DND-41 (cell line): ENCODE results near the gene SLC39A10.
"Not testable (repeated sequence)": the region's sequence is repeated elsewhere in the genome, so short reads cannot be mapped to it uniquely, and the experiment has no call there.

Experiments used
- ATAC-seq: fragments of 200-7000 bp; cut with Tn5 transposase; 3 replicates; pipeline ENCODE4 v1.9.1; 2021; ENCODE audit warnings: low read depth; ENCODE audit not compliant: insufficient read depth
- DNase-seq: peaks from one replicate; pipeline ENCODE4 v3.0.0-alpha.2; 2020
- H2AFZ ChIP-seq: 2 replicates; pipeline ENCODE4 v1.6.0; 2012; ENCODE audit warnings: low read depth, low read length
- H3K27ac ChIP-seq: 2 replicates; pipeline ENCODE4 v1.5.1; 2012; ENCODE audit warnings: low read length, inconsistent platforms
- H3K27me3 ChIP-seq: fragments of 200-600 bp; sonication (generic); 2 replicates; pipeline ENCODE4 v1.6.0; 2012; ENCODE audit warnings: low read length, mild to moderate bottlenecking, inconsistent platforms; ENCODE audit not compliant: insufficient read depth, poor library complexity
- H3K36me3 ChIP-seq: 2 replicates; pipeline ENCODE4 v1.5.1; 2012; ENCODE audit warnings: low read length, inconsistent platforms; ENCODE audit not compliant: insufficient read depth
- H3K4me1 ChIP-seq: 2 replicates; pipeline ENCODE4 v1.5.1; 2012; ENCODE audit warnings: mild to moderate bottlenecking, low read length; ENCODE audit not compliant: insufficient read depth
- H3K4me2 ChIP-seq: 2 replicates; pipeline ENCODE4 v1.6.0; 2012; ENCODE audit warnings: mild to moderate bottlenecking, moderate library complexity, low read length, inconsistent platforms; ENCODE audit not compliant: insufficient read depth
- H3K4me3 ChIP-seq, 2 experiments: fragments of 200-600 bp in 1 of 2; shearing (Covaris generic) in 1 of 2; 2 replicates each; pipeline ENCODE4 v1.5.1; 2012 to 2016; ENCODE audit warnings: inconsistent platforms in 2 of 2, low read length in 2 of 2, mild to moderate bottlenecking in 2 of 2, low read depth in 1 of 2, moderate library complexity in 1 of 2
- H3K79me2 ChIP-seq: 2 replicates; pipeline ENCODE4 v1.6.0; 2012; ENCODE audit warnings: low read length, inconsistent platforms; ENCODE audit not compliant: insufficient read depth
- H3K9ac ChIP-seq: 2 replicates; pipeline ENCODE4 v1.6.0; 2012; ENCODE audit warnings: low read depth, mild to moderate bottlenecking, inconsistent platforms, low read length, moderate library complexity
- H3K9me3 ChIP-seq: 2 replicates; pipeline ENCODE4 v1.5.1; 2012; ENCODE audit warnings: low read length, moderate library complexity, mild to moderate bottlenecking, inconsistent platforms; ENCODE audit not compliant: insufficient read depth, severe bottlenecking
- H4K20me1 ChIP-seq: 2 replicates; pipeline ENCODE4 v1.6.0; 2012; ENCODE audit warnings: low read length; ENCODE audit not compliant: insufficient read depth
- EZH2 ChIP-seq: IDR thresholded peaks from 3 replicates; pipeline ENCODE4 v1.6.1; 2012; ENCODE audit warnings: borderline replicate concordance, low read depth, mild to moderate bottlenecking, moderate library complexity, low read length, inconsistent platforms; ENCODE audit not compliant: severe bottlenecking
- TF ChIP-seq, protein P1 (sequence below): IDR thresholded peaks from 2 replicates; pipeline ENCODE4 v1.5.1; 2012; ENCODE audit warnings: borderline replicate concordance, low read length, moderate library complexity, mild to moderate bottlenecking; ENCODE audit not compliant: poor library complexity, severe bottlenecking; ENCODE audit errors: extremely low read depth

The SLC39A10 gene

DNA sequence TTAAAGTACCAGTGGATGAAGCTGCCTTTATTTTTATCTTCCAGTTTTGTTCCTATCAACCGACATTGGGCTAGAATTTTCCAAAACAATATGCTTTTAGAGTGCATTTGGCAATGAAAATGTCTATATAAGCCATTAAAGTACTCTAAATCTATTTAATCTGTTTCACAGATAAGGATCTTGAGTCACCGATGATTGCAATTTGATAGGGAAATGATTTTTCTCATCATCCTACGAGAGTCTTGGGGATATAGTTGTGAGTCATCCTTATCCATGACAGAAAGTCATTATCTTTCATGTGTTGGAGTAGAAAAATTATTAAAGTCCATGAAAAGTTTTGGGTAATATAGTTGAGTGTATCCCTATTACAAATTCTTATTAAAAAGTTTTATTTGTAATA lies 26.1 kb downstream of the SLC39A10 start:
- DNase-seq = no peak
- Histone ChIP-seq H3K27ac (no peak overlapping the region), H3K79me2 (peaks cover 36% of the 10 kb centered on the region), H3K9ac (no peak overlapping the region), H4K20me1 (no peaks in the 10 kb centered on the region), H2AFZ (no peak overlapping the region), H3K9me3 (no peaks in the 10 kb centered on the region), H3K4me3 (no peak overlapping the region), H3K4me1 (no peaks in the 10 kb centered on the region; the same call in 1 of the 2 replicates), H3K4me2 (no peak overlapping the region), H3K36me3 (peaks cover 48% of the 10 kb centered on the region), H3K27me3 (no peaks in the 10 kb centered on the region)
- ATAC-seq = no peak
- TF ChIP-seq EZH2 = no peak
- TF ChIP-seq, protein P1, sequence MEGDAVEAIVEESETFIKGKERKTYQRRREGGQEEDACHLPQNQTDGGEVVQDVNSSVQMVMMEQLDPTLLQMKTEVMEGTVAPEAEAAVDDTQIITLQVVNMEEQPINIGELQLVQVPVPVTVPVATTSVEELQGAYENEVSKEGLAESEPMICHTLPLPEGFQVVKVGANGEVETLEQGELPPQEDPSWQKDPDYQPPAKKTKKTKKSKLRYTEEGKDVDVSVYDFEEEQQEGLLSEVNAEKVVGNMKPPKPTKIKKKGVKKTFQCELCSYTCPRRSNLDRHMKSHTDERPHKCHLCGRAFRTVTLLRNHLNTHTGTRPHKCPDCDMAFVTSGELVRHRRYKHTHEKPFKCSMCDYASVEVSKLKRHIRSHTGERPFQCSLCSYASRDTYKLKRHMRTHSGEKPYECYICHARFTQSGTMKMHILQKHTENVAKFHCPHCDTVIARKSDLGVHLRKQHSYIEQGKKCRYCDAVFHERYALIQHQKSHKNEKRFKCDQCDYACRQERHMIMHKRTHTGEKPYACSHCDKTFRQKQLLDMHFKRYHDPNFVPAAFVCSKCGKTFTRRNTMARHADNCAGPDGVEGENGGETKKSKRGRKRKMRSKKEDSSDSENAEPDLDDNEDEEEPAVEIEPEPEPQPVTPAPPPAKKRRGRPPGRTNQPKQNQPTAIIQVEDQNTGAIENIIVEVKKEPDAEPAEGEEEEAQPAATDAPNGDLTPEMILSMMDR = no peak

DNA sequence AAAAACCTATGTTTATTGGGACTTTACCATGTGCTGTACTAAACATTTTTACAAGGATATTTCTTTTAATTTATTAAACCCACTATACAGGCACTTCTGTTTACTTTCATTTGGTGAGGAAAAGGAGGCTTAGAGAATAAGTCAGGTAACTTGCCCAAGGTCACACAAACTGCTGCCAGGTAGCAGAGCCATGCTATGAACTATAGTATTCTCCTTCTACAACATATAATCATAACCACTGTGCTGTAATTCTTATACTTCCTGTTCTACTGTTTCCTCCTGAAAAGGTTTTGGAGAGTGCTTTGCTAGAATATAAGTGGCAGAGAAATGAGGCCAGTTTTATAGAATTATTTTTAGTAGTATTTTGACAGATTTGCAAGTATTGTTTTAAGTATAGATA lies 29.5 kb downstream of the SLC39A10 start:
- no peak overlapping the region for H3K27ac ChIP-seq
- H3K4me2 ChIP-seq = no peak overlapping the region

DNA sequence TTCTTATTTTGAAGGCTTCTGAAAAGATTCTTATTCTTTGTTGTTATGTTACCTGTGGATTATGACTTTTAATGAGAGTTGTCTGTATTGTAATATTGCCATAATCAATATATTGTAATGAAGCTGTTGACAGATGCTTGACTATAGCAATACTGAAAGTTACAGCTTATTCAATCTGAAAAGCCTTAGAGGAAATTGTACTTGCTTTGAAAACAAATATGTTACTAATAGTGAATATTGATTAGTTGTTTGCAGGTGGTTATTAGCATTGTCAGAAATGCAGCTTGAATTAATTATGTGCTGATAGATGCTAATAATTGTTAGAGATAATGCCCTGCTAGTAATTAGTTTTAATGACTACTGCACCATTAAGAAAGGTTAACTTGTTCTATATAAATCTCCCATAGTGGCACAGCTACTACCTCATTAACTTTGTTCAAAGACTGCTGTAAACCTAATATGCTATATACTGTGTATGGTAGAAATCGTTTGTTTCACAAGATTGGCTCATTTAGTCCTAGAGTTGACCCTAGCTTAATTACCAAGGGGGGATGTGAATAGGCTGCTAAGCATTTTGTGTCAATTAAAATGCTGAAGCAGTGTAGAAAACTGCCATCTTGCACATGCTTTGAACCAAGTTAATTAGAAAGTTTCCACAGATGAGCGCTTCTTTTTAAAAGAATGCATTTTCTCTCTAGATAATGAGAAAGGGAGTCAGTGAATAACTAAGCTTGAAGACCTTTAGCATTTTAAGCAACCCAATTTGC lies 30.5 kb downstream of the SLC39A10 start:
- peaks cover 45% of the 10 kb centered on the region for H3K79me2 ChIP-seq
- H2AFZ ChIP-seq = no peak overlapping the region
- ATAC-seq (no peak), DNase-seq (no peak)
- no peaks in the 10 kb centered on the region; the same call in 1 of the 2 replicates for H3K4me1 ChIP-seq
- no peak overlapping the region for H3K9ac ChIP-seq
- no peaks in the 10 kb centered on the region for H4K20me1 ChIP-seq
- no peak overlapping the region for H3K4me2 ChIP-seq
- H3K4me3 ChIP-seq = no peak overlapping the region
- TF ChIP-seq, protein P1 = no peak
- TF ChIP-seq EZH2 = no peak
- H3K27me3 ChIP-seq = no peaks in the 10 kb centered on the region
- no peaks in the 10 kb centered on the region for H3K9me3 ChIP-seq
- H3K27ac ChIP-seq = no peak overlapping the region
- peaks cover 40% of the 10 kb centered on the region for H3K36me3 ChIP-seq

More for the DNA sequence above, 29.5 kb downstream of the SLC39A10 start:
- Histone ChIP-seq H3K9me3 (no peaks in the 10 kb centered on the region), H2AFZ (no peak overlapping the region), H3K9ac (no peak overlapping the region), H3K4me3 (no peak overlapping the region), H3K79me2 (peaks cover 45% of the 10 kb centered on the region), H4K20me1 (no peaks in the 10 kb centered on the region), H3K36me3 (peaks cover 45% of the 10 kb centered on the region), H3K4me1 (no peaks in the 10 kb centered on the region; the same call in 1 of the 2 replicates), H3K27me3 (no peaks in the 10 kb centered on the region)
- no peak for DNase-seq
- ATAC-seq = no peak
- TF ChIP-seq, protein P1 = no peak
- no peak for TF ChIP-seq EZH2

DNA sequence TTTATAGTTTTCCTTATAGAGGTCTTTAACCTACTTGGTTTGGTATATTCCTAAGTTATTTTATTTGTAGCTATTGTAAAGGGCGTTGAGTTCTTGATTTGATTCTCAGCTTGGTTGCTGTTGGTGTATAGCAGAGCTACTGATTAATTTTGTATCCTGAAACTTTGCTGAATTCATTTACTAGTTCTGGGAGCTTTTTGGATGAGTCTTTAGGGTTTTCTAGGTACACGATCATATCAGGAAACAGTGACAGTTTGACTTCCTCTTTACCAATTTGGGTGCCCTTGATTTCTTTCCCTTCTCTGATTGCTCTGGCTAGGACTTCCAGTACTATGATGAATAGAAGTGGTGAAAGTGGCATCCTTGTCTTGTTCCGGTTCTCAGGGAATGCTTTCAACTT lies 35.5 kb downstream of the SLC39A10 start:
- DNase-seq, ATAC-seq: not testable (repeated sequence)

More for the DNA sequence above, 35.5 kb downstream of the SLC39A10 start:
- not testable (repeated sequence) for H3K4me2 ChIP-seq, H4K20me1 ChIP-seq, H3K27ac ChIP-seq, H3K4me1 ChIP-seq, H3K9me3 ChIP-seq, H3K27me3 ChIP-seq, H3K9ac ChIP-seq, H3K4me3 ChIP-seq, H2AFZ ChIP-seq
- Histone ChIP-seq H3K79me2 (peaks cover 85% of the 10 kb centered on the region), H3K36me3 (peaks cover 37% of the 10 kb centered on the region)
